K562 (cell line): Measurements from ENCODE around the gene ZNF460. TPM values are rescaled to one million over a fixed set of nuclear protein-coding genes. Genes with fewer than 3 reads are reported as not detected.
A peak's percentile ranks its signal among the peaks of the same experiment; 100 is the strongest.

Experiments
- BACH1 ChIP-seq: fragments of 200-800 bp; sonication (Bioruptor generic); IDR thresholded peaks from 2 replicates; pipeline ENCODE4 v1.6.1; 2016; ENCODE audit warnings: missing genetic modification characterization, missing compliant biosample characterization
- CHD2 ChIP-seq: IDR thresholded peaks from 2 replicates; pipeline ENCODE4 v1.6.1; 2011; ENCODE audit warnings: low read depth, low read length
- EP300 ChIP-seq: IDR thresholded peaks from 2 replicates; pipeline ENCODE4 v1.6.1; 2012; ENCODE audit warnings: low read length, improper control_type of control experiment
- FOXJ3 ChIP-seq: sonication (generic); formaldehyde crosslinking; IDR thresholded peaks from 2 replicates; pipeline ENCODE4 v1.4.0; 2020; ENCODE audit warnings: mild to moderate bottlenecking, missing genetic modification reagents
- FOXK1 ChIP-seq: sonication (generic); formaldehyde crosslinking; IDR thresholded peaks from 2 replicates; pipeline ENCODE4 v1.8.0; 2022; ENCODE audit warnings: missing genetic modification reagents, mild to moderate bottlenecking, borderline replicate concordance
- MAFF ChIP-seq: IDR thresholded peaks from 2 replicates; pipeline ENCODE4 v1.6.1; 2012; ENCODE audit warnings: low read length, improper control_type of control experiment
- NONO ChIP-seq, 2 experiments: fragments of 200-400 bp in 1 of 2; fragments of 450-650 bp in 1 of 2; formaldehyde crosslinking in 1 of 2; IDR thresholded peaks; 2 replicates each; pipeline ENCODE4 v1.6.1; 2017; ENCODE audit warnings: low read depth in 2 of 2, mild to moderate bottlenecking in 2 of 2, moderate library complexity in 2 of 2, low read length in 1 of 2
- SLC30A9 ChIP-seq: fragments of 250-450 bp; sonication (Bioruptor Pico); IDR thresholded peaks from 2 replicates; pipeline ENCODE4 v1.8.0; 2022; ENCODE audit warnings: mild to moderate bottlenecking, moderate library complexity
- SMAD1 ChIP-seq: fragments of 150-350 bp; IDR thresholded peaks from 2 replicates; pipeline ENCODE4 v1.6.1; 2014; ENCODE audit warnings: low read length, low read depth; ENCODE audit not compliant: partially characterized antibody
- TRIM24 ChIP-seq, 2 experiments: fragments of 450-650 bp; IDR thresholded peaks; 2 replicates each; pipeline ENCODE4 v1.6.1; 2016
- XRCC5 ChIP-seq: fragments of 200-400 bp; formaldehyde crosslinking; IDR thresholded peaks from 2 replicates; pipeline ENCODE4 v1.6.1; 2017; ENCODE audit warnings: low read depth, mild to moderate bottlenecking, low read length
- YY1 ChIP-seq, 3 experiments: IDR thresholded peaks; 2 replicates each; pipeline ENCODE4 v1.6.1; 2011; ENCODE audit warnings: low read length in 2 of 3, mild to moderate bottlenecking in 2 of 3, moderate library complexity in 2 of 3, borderline replicate concordance in 1 of 3, control low read depth in 1 of 3, low read depth in 1 of 3; ENCODE audit not compliant: insufficient read depth in 3 of 3, insufficient replicate concordance in 2 of 3, control insufficient read depth in 1 of 3, insufficient read length in 1 of 3; ENCODE audit errors: extremely low read depth in 1 of 3
- ZNF41 ChIP-seq: fragments of 250-450 bp; sonication (Bioruptor Pico); conservative IDR thresholded peaks from 2 replicates; pipeline ENCODE4 v1.4.0; 2020; ENCODE audit warnings: mild to moderate bottlenecking
- polyA plus RNA-seq, 8 experiments: library from polyadenylated mRNA; depleted of rRNA in 4 of 8; stranded (reverse) in 5 of 8; unstranded in 3 of 8; fragments of >200 nt; fragmentation: Nextera tagmentation in 2 of 8; fragmentation: Illumina TruSeq in 1 of 8; extraction: Ambion mirVana in 2 of 8; extraction: Trizol in 1 of 8; gene quantifications; 2 replicates each; pipeline versions ENCODE4 v1.2.1 to v1.2.3, GENCODE V29; 2011 to 2014; ENCODE audit warnings: inconsistent platforms in 1 of 8, missing spikeins in 1 of 8
- total RNA-seq, 7 experiments: library from RNA; depleted of rRNA in 6 of 7; stranded (reverse); fragments of >200 nt in 6 of 7; fragmentation: Illumina TruSeq in 2 of 7; extraction: Trizol in 2 of 7; gene quantifications; 2 replicates each; pipeline versions ENCODE4 v1.2.1 to v1.2.3, GENCODE V29; 2011 to 2021; ENCODE audit warnings: low replicate concordance in 1 of 7
- TF ChIP-seq, protein P1 (sequence below): fragments of 450-650 bp; IDR thresholded peaks from 2 replicates; pipeline ENCODE4 v1.6.1; 2016; ENCODE audit warnings: borderline replicate concordance
- TF ChIP-seq, protein P2 (sequence below): sonication (generic); formaldehyde crosslinking; IDR thresholded peaks from 2 replicates; pipeline ENCODE4 v1.8.1; 2022; ENCODE audit warnings: missing genetic modification reagents
- TF ChIP-seq, protein P3 (sequence below), 3 experiments: IDR thresholded peaks in 2 of 3; conservative IDR thresholded peaks in 1 of 3; 2 replicates each; pipeline ENCODE4 v1.5.1; 2011 to 2012; ENCODE audit warnings: low read length in 3 of 3, mild to moderate bottlenecking in 3 of 3, control low read depth in 2 of 3, improper control_type of control experiment in 1 of 3, inconsistent platforms in 1 of 3, low read depth in 1 of 3, mixed read lengths in 1 of 3, moderate library complexity in 1 of 3; ENCODE audit not compliant: insufficient read depth in 2 of 3
- TF ChIP-seq, protein P4 (sequence below), 2 experiments: fragments of 450-650 bp in 1 of 2; sonication (generic) in 1 of 2; formaldehyde crosslinking in 1 of 2; IDR thresholded peaks in 1 of 2; conservative IDR thresholded peaks in 1 of 2; 2 replicates each; pipeline versions ENCODE4 v1.6.1 to v1.8.1; 2016 to 2023; ENCODE audit warnings: mild to moderate bottlenecking in 2 of 2, moderate library complexity in 2 of 2, inconsistent platforms in 1 of 2, missing genetic modification reagents in 1 of 2
- TF ChIP-seq, protein P5 (sequence below): fragments of 450-650 bp; IDR thresholded peaks from 2 replicates; pipeline ENCODE4 v1.6.1; 2014; ENCODE audit warnings: low read depth, mild to moderate bottlenecking, moderate library complexity, borderline replicate concordance

Gene ZNF460
- total and polyA plus RNA-seq, 9 of the 15 experiments (the other 6 are each of a cell fraction or from before 2014, with no cell fraction given): 0.45 to 36.2 (median 16.6) TPM

DNA sequence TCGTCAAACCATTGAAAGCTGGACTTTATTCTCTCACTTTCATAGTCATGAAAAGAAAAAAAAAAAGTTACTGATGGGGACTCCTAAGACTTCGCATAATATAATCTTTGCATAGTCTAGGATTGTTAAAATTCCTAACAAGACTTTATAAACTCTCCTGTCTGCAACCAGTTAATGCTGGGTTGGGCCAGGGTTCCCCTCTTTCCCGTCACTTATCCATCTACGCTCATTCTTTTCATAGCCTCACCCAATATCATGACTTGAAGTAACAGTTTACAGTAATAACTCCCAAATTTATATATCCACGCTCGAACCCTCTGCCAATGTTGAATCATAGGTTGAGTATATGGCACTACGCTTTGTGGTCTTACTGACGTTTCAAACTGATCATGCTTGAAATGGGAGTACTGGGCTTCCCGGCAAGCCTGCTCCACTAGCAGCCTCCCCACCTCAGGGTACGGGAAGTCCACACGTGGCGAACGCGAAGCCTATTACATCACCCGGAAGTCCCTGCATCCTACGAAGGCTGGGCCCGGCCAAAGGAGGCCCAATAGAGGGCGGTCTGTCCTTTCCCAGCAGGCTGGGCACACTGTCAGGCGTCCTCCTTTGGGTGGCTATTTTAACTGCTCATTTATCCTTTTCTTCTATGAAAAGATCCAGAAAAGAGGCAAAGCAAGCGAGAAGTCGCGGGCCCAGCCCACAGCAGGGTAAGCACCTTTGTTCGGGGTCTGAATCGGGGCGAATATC lies 694 bp upstream of the ZNF460 start (continued):
- TF ChIP-seq, protein P1, sequence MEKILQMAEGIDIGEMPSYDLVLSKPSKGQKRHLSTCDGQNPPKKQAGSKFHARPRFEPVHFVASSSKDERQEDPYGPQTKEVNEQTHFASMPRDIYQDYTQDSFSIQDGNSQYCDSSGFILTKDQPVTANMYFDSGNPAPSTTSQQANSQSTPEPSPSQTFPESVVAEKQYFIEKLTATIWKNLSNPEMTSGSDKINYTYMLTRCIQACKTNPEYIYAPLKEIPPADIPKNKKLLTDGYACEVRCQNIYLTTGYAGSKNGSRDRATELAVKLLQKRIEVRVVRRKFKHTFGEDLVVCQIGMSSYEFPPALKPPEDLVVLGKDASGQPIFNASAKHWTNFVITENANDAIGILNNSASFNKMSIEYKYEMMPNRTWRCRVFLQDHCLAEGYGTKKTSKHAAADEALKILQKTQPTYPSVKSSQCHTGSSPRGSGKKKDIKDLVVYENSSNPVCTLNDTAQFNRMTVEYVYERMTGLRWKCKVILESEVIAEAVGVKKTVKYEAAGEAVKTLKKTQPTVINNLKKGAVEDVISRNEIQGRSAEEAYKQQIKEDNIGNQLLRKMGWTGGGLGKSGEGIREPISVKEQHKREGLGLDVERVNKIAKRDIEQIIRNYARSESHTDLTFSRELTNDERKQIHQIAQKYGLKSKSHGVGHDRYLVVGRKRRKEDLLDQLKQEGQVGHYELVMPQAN: peak; percentile 73; the same call in 1 of the 2 replicates
- 0 out of 2 replicates have a peak, but pooled peaks have one; percentile 23 for TF ChIP-seq CHD2
- peak in 1 of 2 experiments; percentile 20; a peak in 1 of 4 replicates for TF ChIP-seq TRIM24 (IDR thresholded peaks at IDR 0.05)
- TF ChIP-seq, protein P2, sequence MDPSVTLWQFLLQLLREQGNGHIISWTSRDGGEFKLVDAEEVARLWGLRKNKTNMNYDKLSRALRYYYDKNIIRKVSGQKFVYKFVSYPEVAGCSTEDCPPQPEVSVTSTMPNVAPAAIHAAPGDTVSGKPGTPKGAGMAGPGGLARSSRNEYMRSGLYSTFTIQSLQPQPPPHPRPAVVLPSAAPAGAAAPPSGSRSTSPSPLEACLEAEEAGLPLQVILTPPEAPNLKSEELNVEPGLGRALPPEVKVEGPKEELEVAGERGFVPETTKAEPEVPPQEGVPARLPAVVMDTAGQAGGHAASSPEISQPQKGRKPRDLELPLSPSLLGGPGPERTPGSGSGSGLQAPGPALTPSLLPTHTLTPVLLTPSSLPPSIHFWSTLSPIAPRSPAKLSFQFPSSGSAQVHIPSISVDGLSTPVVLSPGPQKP (CRISPR knock-in tag): no peak
- no peak for TF ChIP-seq MAFF
- TF ChIP-seq XRCC5: peak; percentile 72; the same call in 1 of the 2 replicates
- peak; percentile 62 for TF ChIP-seq SMAD1
- TF ChIP-seq BACH1: 0 out of 2 replicates have a peak, but pooled peaks have one; percentile 41
- TF ChIP-seq FOXJ3: no peak
- no peak for TF ChIP-seq NONO (IDR thresholded peaks at IDR 0.05; ENCODE audit: low read depth in 2 of 2, low read length in 1 of 2)
- TF ChIP-seq FOXK1 (CRISPR knock-in tag): no peak
- TF ChIP-seq, protein P3, sequence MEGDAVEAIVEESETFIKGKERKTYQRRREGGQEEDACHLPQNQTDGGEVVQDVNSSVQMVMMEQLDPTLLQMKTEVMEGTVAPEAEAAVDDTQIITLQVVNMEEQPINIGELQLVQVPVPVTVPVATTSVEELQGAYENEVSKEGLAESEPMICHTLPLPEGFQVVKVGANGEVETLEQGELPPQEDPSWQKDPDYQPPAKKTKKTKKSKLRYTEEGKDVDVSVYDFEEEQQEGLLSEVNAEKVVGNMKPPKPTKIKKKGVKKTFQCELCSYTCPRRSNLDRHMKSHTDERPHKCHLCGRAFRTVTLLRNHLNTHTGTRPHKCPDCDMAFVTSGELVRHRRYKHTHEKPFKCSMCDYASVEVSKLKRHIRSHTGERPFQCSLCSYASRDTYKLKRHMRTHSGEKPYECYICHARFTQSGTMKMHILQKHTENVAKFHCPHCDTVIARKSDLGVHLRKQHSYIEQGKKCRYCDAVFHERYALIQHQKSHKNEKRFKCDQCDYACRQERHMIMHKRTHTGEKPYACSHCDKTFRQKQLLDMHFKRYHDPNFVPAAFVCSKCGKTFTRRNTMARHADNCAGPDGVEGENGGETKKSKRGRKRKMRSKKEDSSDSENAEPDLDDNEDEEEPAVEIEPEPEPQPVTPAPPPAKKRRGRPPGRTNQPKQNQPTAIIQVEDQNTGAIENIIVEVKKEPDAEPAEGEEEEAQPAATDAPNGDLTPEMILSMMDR (IDR thresholded peaks at IDR 0.05 in 2 of 3, conservative IDR thresholded peaks at IDR 0.05 in 1 of 3; ENCODE audit: insufficient read depth in 2 of 3, low read depth in 1 of 3, low read length in 3 of 3): peak; percentile 55 to 61 (median 58); a peak in 5 of 6 replicates
- TF ChIP-seq, protein P4, sequence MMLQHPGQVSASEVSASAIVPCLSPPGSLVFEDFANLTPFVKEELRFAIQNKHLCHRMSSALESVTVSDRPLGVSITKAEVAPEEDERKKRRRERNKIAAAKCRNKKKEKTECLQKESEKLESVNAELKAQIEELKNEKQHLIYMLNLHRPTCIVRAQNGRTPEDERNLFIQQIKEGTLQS (IDR thresholded peaks at IDR 0.05): peak; percentile 70
- TF ChIP-seq, protein P4 (CRISPR knock-in tag; conservative IDR thresholded peaks at IDR 0.05): peak; percentile 96
- TF ChIP-seq ZNF41: 0 out of 2 replicates have a peak, but pooled peaks have one; percentile 37
- no peak for TF ChIP-seq SLC30A9 (CRISPR knock-in tag)
- TF ChIP-seq, protein P5, sequence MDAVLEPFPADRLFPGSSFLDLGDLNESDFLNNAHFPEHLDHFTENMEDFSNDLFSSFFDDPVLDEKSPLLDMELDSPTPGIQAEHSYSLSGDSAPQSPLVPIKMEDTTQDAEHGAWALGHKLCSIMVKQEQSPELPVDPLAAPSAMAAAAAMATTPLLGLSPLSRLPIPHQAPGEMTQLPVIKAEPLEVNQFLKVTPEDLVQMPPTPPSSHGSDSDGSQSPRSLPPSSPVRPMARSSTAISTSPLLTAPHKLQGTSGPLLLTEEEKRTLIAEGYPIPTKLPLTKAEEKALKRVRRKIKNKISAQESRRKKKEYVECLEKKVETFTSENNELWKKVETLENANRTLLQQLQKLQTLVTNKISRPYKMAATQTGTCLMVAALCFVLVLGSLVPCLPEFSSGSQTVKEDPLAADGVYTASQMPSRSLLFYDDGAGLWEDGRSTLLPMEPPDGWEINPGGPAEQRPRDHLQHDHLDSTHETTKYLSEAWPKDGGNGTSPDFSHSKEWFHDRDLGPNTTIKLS: peak; percentile 99
- peak in 2 of 3 experiments; percentile 34 to 74 for TF ChIP-seq YY1 (IDR thresholded peaks at IDR 0.05; ENCODE audit: borderline replicate concordance in 1 of 3, control insufficient read depth in 1 of 3, extremely low read depth in 1 of 3, insufficient read depth in 3 of 3, insufficient read length in 1 of 3, insufficient replicate concordance in 2 of 3, low read depth in 1 of 3, low read length in 2 of 3)
- TF ChIP-seq EP300: peak; percentile 51
